NCI-H2171 (cell line): ENCODE data around the gene FCRLA.
A peak's percentile ranks its signal among the peaks of the same experiment; 100 is the strongest.
"Not testable (repeated sequence)": the region's sequence is repeated elsewhere in the genome, so short reads cannot be mapped to it uniquely, and the experiment has no call there.

Experiments used
- DNase-seq: peaks from one replicate; lab custom pipeline; 2025; lab: John Stamatoyannopoulos, UW

The FCRLA gene

DNA sequence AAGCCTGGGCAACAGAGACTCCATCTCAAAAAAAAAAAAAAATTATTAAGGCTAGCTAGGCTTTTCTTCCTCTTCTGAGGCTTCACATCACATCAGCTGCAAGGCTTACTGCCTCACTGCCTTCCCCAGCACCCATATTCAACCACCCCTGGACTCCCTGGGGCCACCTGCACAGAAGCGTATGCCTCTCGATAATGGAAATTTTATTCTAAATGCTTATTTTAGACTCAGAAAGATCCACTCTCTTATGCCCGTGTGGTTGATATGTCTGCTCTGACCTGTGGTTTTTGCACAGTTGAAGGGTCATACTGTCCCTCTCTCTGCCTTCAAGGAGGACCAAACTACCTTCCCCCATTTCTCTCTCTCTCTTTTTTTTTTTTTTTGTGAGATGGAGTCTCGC lies 1.5 kb upstream of the FCRLA start:
- DNase-seq = no peak

DNA sequence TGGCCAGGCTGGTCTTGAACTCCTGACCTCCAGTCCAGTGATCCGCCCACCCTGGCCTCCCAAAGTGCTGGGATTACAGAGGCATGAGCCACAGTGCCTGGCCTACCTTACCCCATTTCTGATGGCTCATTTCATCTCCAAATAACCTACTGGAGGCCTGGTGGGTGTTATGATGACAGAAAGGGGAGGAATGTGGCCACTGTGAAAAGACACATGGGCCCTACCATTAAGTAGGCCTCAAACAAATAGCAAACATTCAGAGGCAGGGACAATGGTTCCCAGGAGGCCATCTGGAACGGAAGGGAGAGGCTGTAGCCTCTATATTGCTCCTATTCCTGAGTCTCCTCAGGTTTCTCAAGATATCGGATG lies 932 bp upstream of the FCRLA start:
- no peak for DNase-seq

DNA sequence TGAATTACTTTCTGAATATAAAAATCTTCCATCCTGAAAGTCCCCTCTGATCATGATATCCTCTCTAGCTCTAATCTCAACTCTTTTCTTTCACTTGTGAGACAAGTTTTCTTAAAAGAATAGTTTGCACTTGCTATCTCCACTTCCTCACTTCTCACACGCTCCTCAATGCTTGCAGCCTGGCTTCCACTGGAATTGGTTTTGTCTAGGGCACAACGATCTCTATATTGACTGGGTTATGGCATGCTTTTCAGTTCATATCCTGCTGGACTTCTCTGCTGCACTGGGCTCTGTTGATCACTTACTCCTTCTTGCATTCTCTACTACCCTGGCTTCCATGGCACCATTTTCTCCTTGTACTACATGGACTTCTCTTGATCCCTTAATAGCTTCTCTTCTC lies 474 bp downstream of the FCRLA start:
- DNase-seq = no peak

DNA sequence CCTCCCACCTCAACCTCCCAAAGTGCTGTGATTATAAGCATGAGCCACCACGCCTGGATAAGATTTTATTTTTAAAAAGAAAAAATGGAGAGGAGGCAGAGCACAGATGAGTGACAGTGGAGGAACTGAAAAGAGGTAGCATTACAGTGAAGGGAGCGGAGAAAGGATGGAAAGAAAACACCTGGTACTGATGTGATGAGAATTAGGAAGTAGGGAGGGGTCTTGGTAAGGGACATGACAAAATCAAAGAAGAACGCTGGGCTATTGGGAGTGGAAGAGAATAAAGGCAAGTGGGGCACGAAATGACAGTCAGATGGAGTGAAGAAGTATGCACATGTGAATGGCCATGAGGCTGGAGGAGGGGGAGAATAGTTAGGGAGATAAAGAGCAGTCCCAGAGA lies 2.3 kb downstream of the FCRLA start:
- DNase-seq = no peak

DNA sequence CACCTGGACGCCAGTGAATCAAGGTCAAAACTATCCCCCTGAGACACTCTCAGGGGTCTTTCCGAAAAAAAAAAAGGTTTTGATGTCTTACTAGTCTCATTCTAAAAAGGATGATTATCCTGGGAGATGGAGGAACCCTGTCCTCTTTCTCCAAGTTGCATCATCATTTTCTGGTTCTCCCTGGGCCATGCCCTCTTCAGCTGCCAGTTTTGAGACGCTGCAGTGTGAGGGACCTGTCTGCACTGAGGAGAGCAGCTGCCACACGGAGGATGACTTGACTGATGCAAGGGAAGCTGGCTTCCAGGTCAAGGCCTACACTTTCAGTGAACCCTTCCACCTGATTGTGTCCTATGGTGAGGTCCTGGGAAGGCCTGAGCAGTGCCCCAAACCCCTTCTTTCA lies 3.5 kb downstream of the FCRLA start:
- DNase-seq = no peak

DNA sequence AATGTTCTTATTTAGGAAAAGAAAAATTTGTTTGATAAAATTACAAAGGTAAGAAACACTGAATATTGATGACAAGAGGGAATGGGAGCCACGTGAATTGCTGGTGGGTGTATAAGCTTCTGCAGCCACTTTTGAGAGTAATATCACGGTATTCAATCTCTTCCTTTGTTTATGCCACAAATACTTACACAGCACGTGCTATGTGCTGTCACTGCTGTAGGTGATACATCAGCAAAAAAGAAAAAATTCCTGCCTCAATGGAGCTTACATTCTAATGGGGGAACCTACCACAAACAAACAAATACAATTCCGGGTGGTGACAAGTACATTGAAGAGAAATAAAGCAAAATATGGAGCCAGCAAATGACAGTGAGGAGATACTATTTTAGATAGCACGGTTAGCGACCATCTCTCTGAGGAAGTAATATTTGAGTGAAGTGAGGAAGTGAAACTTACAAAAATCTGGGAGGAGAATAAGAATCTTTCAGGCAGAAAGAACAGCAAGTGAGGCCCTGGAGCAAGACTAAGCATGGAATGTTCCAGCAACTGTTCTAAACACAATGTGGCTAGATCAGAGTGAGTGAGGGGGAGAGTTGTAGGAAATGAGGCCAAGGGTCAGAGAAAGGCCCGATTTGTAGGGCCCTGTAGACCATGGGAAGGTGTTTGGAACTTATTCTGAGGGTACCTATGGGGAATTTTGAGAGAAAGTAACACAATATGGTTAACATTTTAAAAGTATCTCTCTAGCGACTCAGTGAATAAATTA lies 11.7 kb downstream of the FCRLA start:
- no peak for DNase-seq

DNA sequence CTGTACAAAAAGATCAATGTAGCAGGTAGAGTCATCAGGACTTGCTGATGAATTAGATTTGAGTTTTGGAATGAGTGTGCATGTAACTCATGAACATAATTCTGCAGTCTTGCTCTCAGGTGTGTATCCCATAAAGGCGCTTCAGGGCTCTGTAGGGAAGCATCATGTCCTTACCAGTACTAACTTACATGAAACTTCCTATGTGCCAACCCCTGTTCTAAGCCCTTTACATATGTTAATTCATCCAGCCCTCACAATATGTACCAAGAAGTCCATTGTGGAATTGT lies 12.2 kb downstream of the FCRLA start:
- DNase-seq = no peak

DNA sequence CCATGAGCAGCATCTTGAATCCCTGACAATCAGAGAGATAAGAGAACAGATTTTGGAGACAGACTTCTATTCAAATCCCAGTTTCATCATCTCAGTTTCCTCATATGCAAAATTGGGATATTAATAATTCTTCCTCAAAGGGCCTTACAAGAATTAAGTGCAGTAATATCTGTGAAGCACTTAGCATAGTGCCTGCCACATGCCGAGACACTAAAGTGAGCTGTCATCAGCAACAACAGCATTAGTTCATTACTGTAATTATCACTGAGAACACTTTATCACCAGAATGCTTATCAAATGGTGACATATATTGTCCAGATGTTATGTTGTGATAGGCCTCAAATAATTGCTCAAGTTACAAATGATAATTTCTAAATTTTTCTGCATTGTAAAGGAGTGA lies 13.4 kb downstream of the FCRLA start:
- DNase-seq = no peak

DNA sequence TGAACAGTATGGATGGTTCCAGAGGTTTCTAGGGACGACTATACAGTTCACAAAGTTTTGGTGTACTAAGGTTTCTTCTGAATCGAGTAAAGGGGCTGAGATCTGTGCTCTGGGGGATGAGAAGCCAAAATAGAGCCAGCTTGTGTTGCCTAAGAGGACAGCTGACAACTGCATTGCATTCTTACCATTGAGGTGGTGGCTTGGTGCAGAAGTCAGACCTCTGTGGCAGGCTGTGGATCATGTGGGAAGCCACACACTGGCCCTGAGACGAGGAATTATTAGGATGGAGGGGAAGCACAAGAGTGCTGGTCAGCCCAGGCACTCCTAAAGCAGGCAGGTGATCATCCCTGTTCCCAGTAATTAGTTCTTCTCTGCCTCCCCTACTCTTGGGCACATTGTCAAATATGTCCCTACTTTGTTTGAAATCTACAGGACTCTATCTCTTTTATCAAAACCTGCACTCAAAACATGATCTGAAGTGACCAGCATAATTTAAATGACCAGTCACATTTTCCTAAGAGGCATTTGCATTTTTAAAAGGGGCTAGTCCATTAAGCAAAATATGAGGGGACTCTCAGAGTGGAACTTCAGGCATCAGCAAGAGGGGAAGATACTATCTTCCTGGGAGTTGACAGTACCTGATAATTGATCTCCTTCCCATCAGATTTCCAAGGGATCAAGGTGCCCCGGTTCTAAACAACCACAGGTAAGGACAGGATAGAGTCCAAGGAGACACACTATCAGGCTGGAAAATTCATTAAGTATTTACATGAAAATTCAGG lies 14.1 kb downstream of the FCRLA start, which contains the start of gene FCRLB:
TSS of gene FCRLB (plus strand) at position 589 of the 782 bp plus-strand sequence. CDS start 1,129 bp downstream, outside the sequence.
- DNase-seq = no peak

DNA sequence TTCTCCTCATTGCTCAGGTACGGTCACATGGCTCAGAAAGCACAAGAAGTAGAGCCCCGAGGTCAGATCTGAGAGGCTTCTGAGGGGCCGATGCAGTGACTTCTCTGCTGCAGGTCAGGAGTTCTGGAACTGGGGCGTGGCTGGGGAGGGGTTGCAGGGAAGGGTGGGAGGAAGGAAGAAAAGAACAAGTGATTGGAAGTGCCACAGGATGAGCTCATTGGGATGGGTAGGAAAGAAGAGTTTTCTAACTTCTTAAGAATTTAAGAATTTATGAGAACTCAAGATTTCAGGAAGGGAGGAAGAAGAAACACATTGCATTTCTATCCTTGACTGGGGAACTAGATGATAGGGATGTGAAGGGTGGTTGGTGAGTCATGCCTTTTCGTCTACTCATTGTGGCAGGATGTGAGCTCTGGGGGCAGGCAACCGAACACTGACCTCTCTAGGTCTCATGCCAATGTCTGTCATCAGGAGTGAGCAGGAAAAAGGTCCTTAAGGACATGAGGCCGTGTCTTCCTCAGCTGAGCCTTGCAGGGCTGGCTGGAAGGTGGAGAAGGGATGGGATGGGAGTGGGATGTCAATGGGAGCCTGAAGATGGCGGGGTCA lies 14.8 kb downstream of the FCRLA start:
- DNase-seq = no peak

DNA sequence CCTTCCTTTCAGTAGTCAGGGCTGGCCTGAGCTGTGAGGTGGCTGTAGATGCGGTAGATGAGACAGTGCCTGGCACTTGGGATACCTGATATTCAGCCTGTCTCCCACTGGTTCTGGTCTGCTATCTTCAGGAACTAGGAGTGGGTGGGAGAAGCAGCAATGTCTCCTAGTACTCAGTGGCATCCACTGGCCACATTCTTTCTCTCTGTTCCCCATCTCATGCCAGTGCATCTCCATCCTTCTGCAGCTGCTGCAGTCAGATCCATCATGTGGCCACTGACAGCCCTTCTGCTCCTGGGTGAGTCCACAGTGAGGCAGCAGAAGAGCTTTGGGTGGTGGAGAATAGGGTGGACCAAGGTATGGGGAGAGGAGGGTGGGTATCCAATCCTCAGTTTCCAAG lies 15.4 kb downstream of the FCRLA start:
- no peak for DNase-seq

DNA sequence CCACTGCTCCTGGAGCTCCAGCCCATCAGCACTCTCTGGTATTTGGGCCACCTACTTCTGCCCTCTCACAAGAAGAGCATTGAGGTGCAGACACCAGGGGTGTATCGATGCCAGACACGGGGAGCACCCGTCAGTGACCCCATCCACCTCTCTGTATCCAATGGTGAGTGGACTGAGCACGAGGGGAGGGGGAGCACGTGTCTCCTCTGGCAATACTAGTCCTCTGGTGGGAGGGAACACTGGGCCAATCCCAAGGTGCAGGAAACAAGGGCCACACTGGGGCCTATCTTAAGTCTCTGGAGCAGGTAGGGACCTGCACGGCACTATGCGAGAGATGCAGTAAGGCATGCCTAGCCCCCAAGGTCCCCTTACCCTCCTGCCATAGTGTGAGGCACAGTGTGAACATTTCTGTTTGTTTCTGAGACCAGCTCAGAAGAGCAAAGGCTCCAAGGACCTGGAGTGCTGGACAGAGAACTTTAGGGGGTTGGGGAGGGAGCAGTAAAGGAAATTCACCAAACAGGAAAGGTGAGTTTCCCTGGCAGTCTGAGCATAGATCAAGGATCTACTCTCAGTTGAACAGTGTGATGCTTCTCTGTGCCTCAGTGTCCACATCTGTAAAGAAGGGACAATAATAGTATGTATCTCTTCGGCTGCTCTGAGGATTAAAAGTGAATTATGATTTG lies 16.6 kb downstream of the FCRLA start:
- DNase-seq = no peak

DNA sequence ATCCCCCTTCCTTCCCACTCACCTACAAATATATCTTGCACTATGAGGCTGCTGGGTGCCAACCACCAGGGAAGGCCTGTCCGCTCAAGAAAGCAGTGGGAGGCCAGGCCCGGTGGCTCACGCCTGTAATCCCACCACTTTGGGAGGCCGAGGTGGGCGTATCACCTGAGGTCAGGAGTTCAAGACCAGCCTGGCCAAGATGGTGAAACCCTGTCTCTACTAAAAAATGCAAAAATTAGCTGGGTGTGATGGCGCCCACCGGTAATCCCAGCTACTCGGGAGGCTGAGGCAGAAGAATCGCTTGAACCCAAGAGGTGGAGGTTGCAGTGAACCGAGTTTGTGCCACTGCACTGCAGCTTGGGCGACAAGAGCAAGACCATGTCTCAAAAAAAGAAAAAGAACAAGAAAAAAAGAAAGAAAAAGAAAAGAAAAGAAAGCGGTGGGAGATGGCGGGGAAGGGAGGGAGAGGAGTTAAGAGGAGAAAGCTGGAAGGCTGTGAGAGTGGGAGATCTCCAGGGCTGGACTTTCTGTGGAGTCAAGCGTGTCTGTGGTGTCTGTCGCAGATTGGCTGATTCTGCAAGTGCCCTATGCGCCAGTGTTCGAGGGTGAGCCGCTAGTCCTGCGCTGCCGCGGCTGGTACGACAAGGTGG lies 18.4 kb downstream of the FCRLA start:
- not testable (repeated sequence) for DNase-seq

DNA sequence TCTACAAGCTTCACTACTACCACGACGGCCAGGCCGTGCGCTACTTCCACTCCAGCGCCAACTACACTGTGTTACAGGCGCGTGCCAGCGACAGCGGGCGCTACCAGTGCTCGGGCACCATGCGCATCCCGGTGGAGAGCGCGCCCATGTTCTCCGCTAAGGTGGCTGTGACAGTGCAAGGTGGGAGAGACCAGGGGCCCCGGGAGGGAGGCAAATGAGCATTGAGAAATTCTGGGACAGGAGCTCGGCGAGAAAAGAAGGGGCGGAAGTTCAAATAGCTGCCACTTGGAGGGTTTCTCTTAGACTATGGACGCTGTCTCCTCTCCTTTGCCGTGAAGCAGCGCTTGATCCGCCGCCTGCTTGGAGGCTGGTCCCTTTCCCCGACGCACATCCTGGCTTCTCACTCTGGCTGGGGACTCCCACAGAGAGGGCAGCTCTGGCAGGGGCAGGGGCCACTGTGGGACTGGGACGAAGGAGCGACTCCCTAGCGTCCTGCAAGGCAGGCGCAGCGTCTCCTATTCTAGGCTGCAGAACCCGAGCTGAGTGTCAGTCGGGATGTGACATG lies 19.0 kb downstream of the FCRLA start:
- no peak for DNase-seq

DNA sequence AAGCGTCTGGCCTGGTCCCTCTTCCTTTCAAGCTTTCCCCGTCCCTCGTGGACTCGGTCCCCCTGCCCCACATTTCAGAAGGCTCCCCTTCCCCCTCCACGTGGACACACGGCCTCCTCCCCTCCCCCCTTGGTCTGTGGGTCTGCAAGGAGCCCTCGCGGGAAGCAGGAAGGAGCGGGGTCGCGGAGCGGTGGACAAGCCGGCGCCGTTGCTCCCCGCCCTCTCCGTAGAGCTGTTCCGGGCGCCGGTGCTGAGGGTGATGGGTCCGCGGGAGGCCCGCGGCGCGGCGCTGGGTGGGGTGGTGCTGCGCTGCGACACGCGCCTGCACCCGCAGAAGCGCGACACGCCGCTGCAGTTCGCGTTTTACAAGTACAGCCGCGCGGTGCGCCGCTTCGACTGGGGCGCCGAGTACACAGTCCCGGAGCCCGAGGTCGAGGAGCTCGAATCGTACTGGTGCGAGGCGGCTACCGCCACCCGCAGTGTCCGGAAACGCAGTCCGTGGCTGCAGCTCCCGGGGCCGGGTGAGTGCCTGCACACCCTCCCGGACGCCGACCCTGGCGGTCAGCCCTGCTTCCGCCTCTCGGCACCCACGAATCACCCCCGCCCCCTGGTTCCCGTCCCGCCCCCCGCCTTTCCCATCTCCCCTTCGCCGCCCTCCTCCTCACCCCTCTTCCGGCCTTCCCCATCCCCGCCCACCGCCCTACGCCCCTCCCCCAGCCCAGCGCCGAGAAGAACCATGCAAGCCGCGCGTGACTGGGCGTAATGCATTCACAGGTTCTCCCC lies 19.6 kb downstream of the FCRLA start:
- peak; percentile 45 for DNase-seq

DNA sequence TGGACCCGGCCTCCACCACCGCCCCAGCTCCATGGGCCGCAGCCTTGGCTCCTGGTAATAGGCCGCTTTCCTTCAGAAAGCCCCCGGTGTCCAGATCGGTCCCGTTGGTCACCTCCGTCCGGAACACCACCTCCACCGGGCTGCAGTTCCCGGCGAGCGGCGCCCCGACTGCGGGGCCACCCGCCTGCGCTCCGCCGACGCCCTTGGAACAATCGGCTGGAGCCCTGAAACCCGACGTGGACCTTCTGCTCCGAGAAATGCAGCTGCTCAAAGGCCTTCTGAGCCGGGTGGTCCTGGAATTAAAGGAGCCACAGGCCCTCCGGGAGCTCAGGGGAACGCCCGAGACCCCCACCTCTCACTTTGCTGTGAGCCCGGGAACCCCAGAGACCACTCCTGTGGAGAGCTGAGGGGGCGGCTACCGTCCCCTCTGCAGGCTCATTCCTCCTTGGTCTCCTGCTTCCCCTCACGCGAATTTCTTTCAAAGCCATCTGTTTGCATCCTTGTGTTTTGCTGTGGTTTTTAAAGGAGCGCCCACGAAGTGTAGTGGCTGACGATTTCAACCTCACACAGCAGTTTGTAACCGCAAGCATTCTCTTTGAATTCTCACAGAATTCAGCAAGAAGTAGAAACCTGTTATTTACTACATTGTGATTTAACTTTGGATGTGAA lies 20.4 kb downstream of the FCRLA start:
- DNase-seq = no peak

DNA sequence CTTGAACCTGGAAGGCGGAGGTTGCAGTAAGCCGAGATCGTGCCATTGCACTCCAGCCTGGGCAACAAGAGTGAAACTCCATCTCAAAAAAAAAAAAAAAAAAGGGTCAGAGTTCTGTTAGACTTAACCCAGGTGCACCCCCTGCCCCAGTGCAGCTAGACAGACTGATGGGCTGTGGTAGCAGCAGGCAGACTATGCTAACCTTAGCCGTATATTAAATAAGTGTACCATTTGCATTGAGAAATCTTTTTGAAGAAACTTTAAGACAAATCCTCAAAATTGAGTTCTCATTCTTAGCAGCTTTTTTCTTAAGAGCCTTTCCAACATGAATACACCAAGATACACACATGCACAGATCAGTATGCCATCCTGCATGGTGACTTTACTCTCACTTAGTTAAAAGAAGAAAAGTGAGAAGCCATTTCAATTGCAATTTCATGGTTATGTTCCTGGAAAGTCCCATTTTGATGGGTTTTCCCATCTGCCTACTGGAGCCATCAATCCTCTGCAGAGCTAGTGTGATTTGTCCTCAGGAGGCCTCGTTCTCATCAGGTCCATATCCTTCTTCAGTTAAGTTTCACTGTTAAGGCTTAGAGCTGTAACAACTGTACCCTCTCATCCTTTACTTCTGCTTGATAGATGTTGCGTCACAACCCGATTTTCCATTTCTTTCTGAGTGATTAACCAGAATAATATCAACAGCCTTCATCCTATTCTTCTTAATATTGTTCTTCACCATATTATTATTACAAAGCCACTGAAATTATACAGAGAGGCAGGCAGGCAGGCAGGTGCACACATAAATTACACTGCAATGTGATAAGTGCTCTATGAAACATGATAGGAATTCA lies 21.6 kb downstream of the FCRLA start:
- DNase-seq = no peak

DNA sequence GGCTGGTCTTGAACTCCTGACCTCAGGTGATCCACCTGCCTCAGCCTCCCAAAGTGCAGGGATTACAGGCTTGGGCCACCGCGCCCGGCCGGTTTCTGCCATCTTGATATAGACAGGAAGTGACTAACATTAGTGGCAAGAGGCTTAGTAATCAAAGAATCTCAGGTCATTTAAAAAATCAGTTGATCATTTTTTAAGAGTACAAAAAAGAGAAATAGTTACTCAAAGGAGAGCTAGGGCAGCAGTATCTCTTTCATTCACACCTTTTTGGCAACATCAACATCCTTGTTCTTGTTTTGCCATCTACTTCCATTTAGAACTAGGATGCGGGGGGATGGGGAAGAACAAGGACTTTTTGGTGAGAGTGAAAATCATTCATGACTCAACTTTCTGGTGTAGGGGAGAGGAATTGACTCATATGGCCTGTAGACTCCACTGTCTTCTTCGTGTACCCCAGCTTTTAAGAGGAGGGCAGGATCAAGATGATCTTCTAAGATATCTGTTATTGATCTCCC lies 23.1 kb downstream of the FCRLA start:
- DNase-seq = no peak

DNA sequence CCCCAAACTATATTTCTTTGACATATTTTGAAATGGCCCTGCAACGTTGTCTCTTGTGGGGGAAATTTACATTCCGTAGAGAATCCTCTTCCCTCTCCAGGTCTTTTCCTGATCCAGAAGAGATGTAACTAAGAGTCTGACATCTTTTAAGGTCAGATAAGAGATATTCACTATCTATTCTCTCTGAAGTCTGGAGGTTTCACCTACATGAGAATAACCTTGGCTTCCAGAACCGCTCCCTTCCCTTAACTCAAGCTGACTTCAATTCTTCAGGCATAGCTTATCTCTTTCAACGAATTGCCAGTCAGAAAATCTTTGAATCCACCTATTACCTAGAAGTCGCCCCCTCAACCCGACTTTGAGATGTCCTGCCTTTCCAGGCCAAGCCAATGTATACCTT lies 24.2 kb downstream of the FCRLA start:
- no peak for DNase-seq
